Measurements from ENCODE around the gene KRTAP4-1. TPM values are rescaled to one million over a fixed set of nuclear protein-coding genes. Genes with fewer than 3 reads are reported as not detected.
"Not testable (repeated sequence)": the region's sequence is repeated elsewhere in the genome, so short reads cannot be mapped to it uniquely, and the experiment has no call there.

Gene KRTAP4-1
- total RNA-seq (2014; rRNA removed; shearing (Covaris generic)), result 0.38 and 0.70 TPM in 2 replicates

DNA sequence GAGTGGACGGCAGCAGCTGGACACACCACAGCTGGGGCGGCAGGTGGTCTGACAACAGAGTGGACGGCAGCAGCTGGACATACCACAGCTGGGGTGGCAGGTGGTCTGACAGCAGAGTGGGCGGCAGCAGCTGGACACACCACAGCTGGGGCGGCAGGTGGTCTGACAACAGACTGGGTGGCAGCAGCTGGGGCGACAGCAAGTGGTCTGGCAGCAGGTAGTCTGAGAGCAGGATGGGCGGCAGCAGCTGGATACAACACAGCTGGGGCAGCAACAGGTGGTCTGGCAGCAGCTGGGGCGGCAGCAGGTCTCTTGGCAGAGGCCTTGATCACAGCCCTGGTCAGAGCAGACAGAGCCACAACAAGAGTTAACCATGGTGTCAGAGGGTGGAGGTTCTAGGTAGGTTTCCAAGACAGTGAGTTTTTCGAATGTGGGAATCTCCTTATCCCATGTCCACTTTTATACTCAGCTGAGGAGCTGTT, at the start of gene KRTAP4-1:
Gene KRTAP4-1, minus strand, starts transcription at position 432 of the 482 bp plus-strand sequence. Its CDS starts 57 bp downstream, at position 375.
- H3K36me3 ChIP-seq (replicated peaks; ENCODE audit: control insufficient read depth, insufficient read depth, low read length), result no peaks in the 10 kb centered on the region
- no peaks in the 10 kb centered on the region for H3K27me3 ChIP-seq (ENCODE audit: control insufficient read depth, insufficient read depth, low read length)
- H3K4me3 ChIP-seq (ENCODE audit: insufficient read depth, low read depth, low read length), result no peak within 1 kb of the TSS
- DNase-seq, result no peak

DNA sequence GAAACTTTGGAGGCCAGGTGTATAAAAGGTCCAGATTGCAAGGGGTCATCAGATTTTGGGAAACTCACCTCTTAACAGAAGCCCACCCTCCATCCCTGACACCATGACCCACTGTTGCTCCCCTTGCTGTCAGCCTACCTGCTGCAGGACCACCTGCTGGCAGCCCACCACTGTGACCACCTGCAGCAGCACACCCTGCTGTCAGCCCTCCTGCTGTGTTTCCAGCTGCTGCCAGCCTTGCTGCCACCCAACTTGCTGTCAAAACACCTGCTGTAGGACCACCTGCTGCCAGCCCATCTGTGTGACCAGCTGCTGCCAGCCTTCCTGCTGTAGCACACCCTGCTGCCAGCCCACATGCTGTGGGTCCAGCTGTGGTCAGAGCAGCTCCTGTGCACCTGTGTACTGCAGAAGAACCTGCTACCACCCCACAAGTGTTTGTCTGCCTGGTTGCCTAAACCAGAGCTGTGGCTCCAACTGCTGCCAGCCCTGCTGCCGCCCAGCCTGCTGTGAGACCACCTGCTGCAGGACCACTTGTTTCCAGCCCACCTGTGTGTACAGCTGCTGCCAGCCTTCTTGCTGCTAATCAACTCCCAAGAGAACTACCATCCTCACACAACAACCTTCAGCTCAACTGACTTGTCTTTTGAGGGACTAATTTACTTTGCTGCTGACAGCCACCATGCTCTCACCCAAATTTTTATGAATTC, 47.8 kb upstream of the KRTAP4-1 start, which contains the start of gene KRTAP9-3:
Gene KRTAP9-3, plus strand, starts transcription at position 51 of the 707 bp plus-strand sequence. Its CDS starts 53 bp downstream, at position 104.
- not testable (repeated sequence) for H3K27me3 ChIP-seq (ENCODE audit: control insufficient read depth, insufficient read depth, low read length); H3K4me3 ChIP-seq (ENCODE audit: insufficient read depth, low read depth, low read length); DNase-seq; H3K36me3 ChIP-seq (replicated peaks; ENCODE audit: control insufficient read depth, insufficient read depth, low read length)

DNA sequence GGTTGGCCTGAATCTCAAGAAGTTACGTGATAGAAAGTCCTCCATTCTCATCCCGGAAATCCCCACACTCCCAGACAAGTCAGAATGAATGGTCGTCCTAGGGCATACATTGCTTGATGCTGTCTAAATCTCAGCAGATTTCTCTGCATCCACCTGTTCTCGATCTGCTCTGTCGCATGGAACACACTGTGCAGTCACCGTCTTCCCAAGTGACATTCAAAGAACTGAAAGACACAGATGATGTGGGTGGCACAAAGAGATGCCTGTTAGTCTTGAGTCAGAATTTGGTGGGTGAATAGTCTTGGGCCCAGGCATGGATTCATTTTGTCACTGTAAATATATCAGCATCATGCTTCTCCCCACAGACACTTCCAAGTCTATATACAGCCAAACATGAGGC, 47.0 kb upstream of the KRTAP4-1 start:
- DNase-seq, result no peak
- Histone ChIP-seq H3K27me3 (ENCODE audit: control insufficient read depth, insufficient read depth, low read length) (no peaks in the 10 kb centered on the region), H3K4me3 (ENCODE audit: insufficient read depth, low read depth, low read length) (no peak overlapping the region), H3K36me3 (replicated peaks; ENCODE audit: control insufficient read depth, insufficient read depth, low read length) (no peaks in the 10 kb centered on the region)

DNA sequence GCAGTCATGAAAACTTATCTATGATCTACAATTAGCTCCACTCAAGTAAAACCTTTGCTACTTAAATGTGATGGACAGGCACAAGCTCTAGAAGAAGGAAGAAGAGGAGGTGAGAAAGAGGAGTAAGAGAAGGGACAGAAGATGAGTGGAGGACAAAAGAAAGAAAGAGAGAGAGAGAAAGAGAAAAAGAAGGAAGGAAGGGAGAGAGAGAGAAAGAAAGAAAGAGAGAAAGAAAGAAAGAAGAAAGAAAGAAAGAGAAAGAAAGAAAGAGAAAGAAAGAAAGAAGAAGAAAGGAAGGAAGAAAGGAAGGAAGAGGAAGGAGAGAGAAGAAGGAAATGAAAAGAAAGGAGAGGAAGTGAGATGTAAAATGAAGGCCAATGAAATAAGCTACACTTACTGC, 45.4 kb upstream of the KRTAP4-1 start:
- H3K36me3 ChIP-seq (replicated peaks; ENCODE audit: control insufficient read depth, insufficient read depth, low read length), result no peaks in the 10 kb centered on the region
- H3K4me3 ChIP-seq (ENCODE audit: insufficient read depth, low read depth, low read length), result no peak overlapping the region
- no peak for DNase-seq
- no peaks in the 10 kb centered on the region for H3K27me3 ChIP-seq (ENCODE audit: control insufficient read depth, insufficient read depth, low read length)

DNA sequence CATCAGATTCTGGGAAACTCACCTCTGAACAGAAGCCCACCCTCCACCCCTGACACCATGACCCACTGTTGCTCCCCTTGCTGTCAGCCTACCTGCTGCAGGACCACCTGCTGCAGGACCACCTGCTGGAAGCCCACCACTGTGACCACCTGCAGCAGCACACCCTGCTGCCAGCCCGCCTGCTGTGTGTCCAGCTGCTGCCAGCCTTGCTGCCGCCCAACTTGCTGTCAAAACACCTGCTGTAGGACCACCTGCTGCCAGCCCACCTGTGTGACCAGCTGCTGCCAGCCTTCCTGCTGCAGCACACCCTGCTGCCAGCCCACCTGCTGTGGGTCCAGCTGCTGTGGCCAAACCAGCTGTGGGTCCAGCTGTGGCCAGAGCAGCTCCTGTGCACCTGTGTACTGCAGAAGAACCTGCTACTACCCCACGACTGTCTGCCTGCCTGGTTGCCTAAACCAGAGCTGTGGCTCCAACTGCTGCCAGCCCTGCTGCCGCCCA, 41.9 kb upstream of the KRTAP4-1 start, which contains the start of gene KRTAP9-2:
Gene KRTAP9-2, plus strand, starts transcription at position 51 of the 498 bp plus-strand sequence. Its CDS starts 7 bp downstream, at position 58.
- H3K4me3 ChIP-seq (ENCODE audit: insufficient read depth, low read depth, low read length); H3K36me3 ChIP-seq (replicated peaks; ENCODE audit: control insufficient read depth, insufficient read depth, low read length); H3K27me3 ChIP-seq (ENCODE audit: control insufficient read depth, insufficient read depth, low read length); DNase-seq: not testable (repeated sequence)

DNA sequence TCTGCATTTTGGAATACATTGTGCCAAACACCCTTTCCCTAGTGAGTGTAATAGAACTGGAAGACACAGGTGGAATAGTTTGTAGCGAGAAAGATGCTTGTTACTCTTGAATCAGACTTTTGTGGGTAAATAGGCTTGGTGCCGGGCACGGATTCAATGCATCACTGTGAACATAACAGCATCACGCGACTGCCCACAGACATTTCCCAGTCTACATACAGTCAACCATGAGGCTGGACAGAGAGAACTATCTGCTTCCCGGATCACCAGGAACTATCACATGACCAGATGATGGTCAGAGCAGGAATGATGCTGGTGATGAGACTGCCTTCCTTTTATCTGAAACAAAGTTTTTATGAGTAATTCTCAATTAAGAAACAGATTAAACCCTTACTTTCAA, 41.3 kb upstream of the KRTAP4-1 start:
- Histone ChIP-seq H3K36me3 (replicated peaks; ENCODE audit: control insufficient read depth, insufficient read depth, low read length) (no peaks in the 10 kb centered on the region), H3K4me3 (ENCODE audit: insufficient read depth, low read depth, low read length) (no peak overlapping the region), H3K27me3 (ENCODE audit: control insufficient read depth, insufficient read depth, low read length) (no peaks in the 10 kb centered on the region)
- no peak for DNase-seq

DNA sequence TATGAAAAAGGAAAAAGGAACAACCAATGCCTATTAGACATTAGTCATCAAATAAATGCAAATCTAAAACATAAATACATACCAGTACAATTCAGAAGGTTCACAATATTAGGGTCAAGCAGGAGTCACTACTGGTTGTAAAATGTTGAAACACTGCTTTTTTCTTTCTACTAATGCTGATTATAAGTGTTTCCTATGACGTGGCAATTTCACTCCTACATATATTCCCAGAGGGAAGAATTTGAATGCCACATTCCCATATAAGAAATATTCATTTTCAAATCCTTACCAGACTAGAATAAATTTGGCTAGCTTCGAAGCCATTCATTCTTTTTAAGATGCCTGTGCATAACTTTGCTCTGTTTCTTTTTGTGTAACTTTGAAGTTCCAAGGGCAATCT, 39.1 kb upstream of the KRTAP4-1 start:
- Histone ChIP-seq H3K27me3 (ENCODE audit: control insufficient read depth, insufficient read depth, low read length) (no peaks in the 10 kb centered on the region), H3K36me3 (replicated peaks; ENCODE audit: control insufficient read depth, insufficient read depth, low read length) (no peaks in the 10 kb centered on the region), H3K4me3 (ENCODE audit: insufficient read depth, low read depth, low read length) (no peak overlapping the region)
- DNase-seq, result no peak

DNA sequence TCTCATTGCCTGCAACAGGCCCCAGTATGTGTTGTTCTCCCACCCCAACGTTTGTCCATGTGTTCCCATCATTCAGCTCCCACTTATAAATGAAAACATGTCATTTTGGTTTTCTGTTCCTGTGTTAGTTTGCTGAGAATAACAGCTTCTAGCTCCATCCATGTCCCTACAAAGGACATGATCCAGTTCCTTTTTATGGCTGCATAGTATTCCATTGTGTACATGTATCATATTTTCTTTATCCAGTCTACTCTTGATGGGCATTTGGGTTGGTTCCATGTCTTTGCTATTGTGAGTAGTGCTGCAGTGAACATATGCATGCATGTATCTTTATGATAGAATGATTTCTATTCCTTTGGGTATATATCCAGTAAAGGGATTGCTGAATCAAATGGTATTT, 31.0 kb upstream of the KRTAP4-1 start:
- no peaks in the 10 kb centered on the region for H3K27me3 ChIP-seq (ENCODE audit: control insufficient read depth, insufficient read depth, low read length)
- H3K4me3 ChIP-seq (ENCODE audit: insufficient read depth, low read depth, low read length), result no peak overlapping the region
- no peaks in the 10 kb centered on the region for H3K36me3 ChIP-seq (replicated peaks; ENCODE audit: control insufficient read depth, insufficient read depth, low read length)
- no peak for DNase-seq

DNA sequence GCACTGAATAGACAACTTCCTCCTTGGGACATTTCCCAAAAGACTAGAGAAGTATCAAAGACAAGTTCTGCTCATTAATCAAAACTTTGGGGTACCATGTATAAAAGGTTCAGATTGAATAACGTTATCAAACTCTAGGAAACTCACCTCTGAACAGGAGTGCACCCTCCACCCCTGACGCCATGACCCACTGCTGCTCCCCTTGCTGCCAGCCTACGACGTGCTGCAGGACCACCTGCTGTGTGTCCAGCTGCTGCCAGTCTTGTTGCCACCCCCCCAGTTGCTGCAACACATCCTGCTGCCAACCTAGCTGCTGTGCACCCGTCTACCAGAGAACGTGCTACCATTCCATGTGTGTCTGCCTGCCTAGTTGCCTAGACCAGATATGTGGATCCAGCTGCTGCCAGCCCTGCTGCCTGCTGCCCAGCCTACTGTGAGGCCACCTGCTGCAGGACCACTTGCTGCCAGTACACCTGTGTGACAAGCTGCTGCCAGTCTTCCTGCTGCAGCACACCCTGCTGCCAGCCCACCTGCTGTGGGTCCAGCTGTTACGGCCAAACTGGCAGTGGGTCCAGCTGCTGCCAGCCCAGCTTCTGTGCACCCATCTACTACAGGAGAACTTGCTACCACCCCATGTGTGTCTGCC, 27.9 kb upstream of the KRTAP4-1 start:
- H3K27me3 ChIP-seq (ENCODE audit: control insufficient read depth, insufficient read depth, low read length), result no peaks in the 10 kb centered on the region
- H3K36me3 ChIP-seq (replicated peaks; ENCODE audit: control insufficient read depth, insufficient read depth, low read length), result no peaks in the 10 kb centered on the region
- H3K4me3 ChIP-seq (ENCODE audit: insufficient read depth, low read depth, low read length), result no peak overlapping the region
- DNase-seq, result no peak

DNA sequence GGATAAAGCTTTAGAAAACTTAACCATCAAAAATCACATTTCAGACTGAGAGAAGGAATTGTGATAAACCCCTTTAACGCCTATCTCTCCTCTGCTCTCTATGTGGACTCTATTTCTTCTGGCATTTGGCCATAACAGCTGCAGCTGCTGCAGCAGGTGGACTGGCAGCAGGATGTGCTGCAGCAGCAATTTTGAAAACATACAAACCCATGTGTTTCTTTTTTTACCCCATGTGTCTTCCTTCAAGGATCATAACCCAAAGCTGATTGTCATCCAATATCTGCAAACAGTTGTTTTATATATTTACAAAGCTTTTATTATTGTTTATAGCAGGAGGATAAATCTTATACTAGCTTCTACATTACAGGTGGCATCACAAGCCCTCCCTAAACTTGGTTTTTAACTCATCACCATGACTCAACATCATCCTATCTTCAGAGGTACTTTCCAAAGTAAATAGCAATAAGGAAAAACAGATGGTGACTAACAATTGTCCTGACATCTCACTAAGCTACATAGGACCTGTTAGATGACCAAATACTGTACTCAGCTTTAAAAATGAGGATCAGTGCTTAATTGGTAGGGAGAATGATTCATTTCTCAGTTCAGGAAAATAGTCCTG, 27.2 kb upstream of the KRTAP4-1 start:
- H3K4me3 ChIP-seq (ENCODE audit: insufficient read depth, low read depth, low read length), result no peak overlapping the region
- DNase-seq, result no peak
- no peaks in the 10 kb centered on the region for H3K36me3 ChIP-seq (replicated peaks; ENCODE audit: control insufficient read depth, insufficient read depth, low read length)
- no peaks in the 10 kb centered on the region for H3K27me3 ChIP-seq (ENCODE audit: control insufficient read depth, insufficient read depth, low read length)

DNA sequence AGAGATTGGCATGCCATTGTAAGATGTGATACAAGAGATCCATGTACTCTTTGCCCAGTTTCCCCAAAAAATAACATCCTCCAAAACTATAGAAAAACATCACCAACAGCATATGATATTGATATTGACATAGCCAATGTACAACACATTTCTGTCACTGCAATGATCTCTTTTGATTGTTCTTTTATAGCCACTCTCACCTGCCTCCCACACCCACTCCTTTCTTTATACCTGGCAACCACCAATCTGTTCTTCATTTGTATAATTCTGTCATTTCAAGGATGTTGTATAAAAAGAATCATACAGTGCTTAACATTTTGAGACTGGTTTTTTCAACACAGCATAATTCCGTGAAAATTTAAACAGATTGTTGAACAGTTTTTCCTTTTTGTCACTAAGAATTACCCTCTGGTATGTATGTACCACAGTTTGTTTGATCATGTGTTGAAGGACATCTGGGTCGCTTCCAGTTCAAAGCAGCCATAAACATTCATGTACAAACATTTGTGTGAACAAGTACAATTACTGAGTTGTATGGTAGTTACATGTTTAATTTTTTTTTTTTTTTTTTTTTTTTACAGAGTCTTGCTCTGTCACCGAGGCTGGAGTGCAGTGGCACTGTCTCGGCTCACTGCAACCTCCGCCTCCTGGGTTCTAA, 14.8 kb upstream of the KRTAP4-1 start:
- no peak for DNase-seq
- no peaks in the 10 kb centered on the region for H3K27me3 ChIP-seq (ENCODE audit: control insufficient read depth, insufficient read depth, low read length)
- H3K4me3 ChIP-seq (ENCODE audit: insufficient read depth, low read depth, low read length), result no peak overlapping the region
- no peaks in the 10 kb centered on the region for H3K36me3 ChIP-seq (replicated peaks; ENCODE audit: control insufficient read depth, insufficient read depth, low read length)

DNA sequence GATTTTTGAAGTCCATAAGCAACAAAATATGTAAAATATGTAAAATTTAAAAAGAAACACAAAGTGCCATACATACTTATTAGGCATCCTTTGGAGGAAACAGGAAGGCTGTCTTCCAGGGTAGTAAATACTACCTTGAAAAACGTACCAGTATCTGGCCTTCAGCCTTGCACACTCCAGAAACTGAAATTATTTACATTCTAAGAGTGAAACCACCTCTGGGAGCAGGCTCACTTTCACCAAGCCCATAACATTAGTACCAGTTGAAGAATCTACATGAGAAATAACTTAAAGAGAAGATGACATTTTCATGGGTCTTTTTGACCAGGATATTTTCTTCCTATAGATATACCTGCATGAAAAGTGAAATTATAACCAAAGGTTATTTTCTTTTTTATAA, 11.4 kb upstream of the KRTAP4-1 start:
- Histone ChIP-seq H3K36me3 (replicated peaks; ENCODE audit: control insufficient read depth, insufficient read depth, low read length) (no peaks in the 10 kb centered on the region), H3K27me3 (ENCODE audit: control insufficient read depth, insufficient read depth, low read length) (no peaks in the 10 kb centered on the region), H3K4me3 (ENCODE audit: insufficient read depth, low read depth, low read length) (no peak overlapping the region)
- DNase-seq, result no peak

DNA sequence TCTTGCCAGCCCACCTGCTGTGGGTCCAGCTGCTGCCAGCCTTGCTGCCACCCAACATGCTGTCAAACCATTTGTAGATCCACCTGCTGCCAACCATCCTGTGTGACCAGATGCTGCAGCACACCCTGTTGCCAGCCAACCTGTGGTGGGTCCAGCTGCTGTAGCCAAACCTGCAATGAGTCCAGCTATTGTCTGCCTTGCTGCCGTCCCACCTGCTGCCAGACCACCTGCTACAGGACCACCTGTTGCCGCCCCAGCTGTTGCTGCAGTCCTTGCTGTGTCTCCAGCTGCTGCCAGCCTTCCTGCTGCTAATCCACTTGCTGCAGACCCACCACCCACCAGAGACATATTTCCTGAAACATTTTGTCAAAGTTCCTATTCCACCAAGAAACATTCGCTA, 5.6 kb upstream of the KRTAP4-1 start:
- H3K36me3 ChIP-seq (replicated peaks; ENCODE audit: control insufficient read depth, insufficient read depth, low read length), result no peaks in the 10 kb centered on the region
- no peak overlapping the region for H3K4me3 ChIP-seq (ENCODE audit: insufficient read depth, low read depth, low read length)
- DNase-seq, result no peak
- H3K27me3 ChIP-seq (ENCODE audit: control insufficient read depth, insufficient read depth, low read length), result no peaks in the 10 kb centered on the region

DNA sequence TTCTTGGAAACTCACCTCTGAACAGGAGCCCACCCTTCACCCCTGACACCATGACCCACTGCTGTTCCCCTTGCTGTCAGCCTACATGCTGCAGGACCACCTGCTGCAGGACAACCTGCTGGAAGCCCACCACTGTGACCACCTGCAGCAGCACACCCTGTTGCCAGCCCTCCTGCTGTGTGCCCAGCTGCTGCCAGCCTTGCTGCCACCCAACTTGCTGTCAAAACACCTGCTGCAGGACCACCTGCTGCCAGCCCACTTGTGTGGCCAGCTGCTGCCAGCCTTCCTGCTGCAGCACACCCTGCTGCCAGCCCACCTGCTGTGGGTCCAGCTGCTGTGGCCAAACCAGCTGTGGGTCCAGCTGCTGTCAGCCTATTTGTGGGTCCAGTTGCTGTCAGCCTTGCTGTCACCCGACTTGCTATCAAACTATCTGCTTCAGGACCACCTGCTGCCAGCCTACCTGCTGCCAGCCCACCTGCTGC, 5.2 kb upstream of the KRTAP4-1 start, which contains the start of gene KRTAP9-1:
Gene KRTAP9-1, plus strand, starts transcription at position 51 of the 482 bp plus-strand sequence. Its CDS starts 0 bp downstream, at position 51.
- not testable (repeated sequence) for DNase-seq; H3K4me3 ChIP-seq (ENCODE audit: insufficient read depth, low read depth, low read length); H3K36me3 ChIP-seq (replicated peaks; ENCODE audit: control insufficient read depth, insufficient read depth, low read length); H3K27me3 ChIP-seq (ENCODE audit: control insufficient read depth, insufficient read depth, low read length)

All from H7 (cell line).